CD4-positive, alpha-beta T cell treated with Interleukin-1 beta for 1 hour (primary cell): ENCODE data around the gene SIGLEC15.
A peak's percentile ranks its signal among the peaks of the same experiment; 100 is the strongest.
"Not testable (repeated sequence)": the region's sequence is repeated elsewhere in the genome, so short reads cannot be mapped to it uniquely, and the experiment has no call there.

Source experiments
- DNase-seq, 2 donors: peaks; one replicate each; pipeline ENCODE4 v3.0.0-alpha.2; 2020 to 2022

Gene SIGLEC15

GRCh38 chr18:45845410-45845809 is 19.9 kb downstream of the SIGLEC15 start:
- no peak for DNase-seq

- no peak for DNase-seq
These were observed 21.6 kb downstream of the SIGLEC15 start for GRCh38 chr18:45847119-45847518.

- DNase-seq = not testable (repeated sequence)
These were observed 23.2 kb downstream of the SIGLEC15 start for GRCh38 chr18:45848643-45849042.

DNA sequence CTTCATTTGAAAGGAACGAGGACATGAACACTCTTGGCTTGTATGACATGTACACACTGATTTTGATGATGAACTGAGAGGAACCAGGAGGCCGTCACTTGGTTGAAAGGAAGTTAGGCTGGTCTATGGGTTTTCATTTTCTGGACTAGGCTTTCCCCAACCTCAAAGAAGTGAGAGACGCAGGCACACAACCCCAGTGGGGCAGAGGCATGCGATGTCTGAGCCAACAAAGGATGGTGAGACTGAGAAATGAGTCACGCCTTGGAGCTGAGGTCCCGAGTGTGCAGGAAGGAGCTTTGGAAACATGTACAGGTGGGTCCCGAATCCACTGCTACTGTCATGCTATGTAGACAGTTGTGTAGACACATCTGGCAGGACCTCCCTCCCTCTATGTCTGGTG is 24.1 kb downstream of the SIGLEC15 start:
- DNase-seq = no peak

- no peak for DNase-seq
These were observed 24.5 kb downstream of the SIGLEC15 start for GRCh38 chr18:45850021-45850420.

DNA sequence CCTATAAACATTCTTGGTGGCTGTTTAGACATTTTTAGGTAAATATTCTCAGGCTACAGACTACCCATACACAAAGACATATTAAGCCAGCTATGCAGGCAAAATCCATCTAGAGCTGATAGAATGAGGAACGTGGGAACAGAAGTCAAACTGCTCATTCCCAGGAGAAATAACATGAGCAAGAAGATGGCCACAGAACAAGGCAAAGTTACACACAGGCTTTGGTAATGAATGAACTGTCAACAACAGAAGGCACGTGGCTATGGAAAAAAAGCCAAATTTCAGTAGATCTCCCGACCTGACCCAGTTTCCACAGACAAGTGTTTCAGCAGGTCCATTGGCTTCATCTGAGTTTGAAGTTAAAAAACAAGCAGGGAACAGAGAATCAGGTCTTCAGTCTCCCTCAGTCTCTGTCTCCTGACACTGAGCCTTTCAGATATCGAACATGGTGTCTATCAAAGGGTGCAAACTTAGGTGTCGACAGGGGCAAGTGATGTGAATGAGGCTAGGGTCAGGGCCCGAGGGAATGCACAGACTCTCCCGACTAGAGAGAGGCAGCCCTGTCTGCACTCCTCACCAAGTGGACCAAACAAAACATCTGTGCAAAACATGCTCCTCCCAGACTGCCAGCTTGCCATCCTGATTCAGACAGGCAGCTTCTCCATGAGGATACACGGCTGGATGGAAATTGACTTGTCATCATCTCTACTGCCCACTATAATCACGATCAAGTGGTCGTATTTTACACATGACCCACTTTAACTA is 25.9 kb downstream of the SIGLEC15 start:
- DNase-seq = no peak

DNA sequence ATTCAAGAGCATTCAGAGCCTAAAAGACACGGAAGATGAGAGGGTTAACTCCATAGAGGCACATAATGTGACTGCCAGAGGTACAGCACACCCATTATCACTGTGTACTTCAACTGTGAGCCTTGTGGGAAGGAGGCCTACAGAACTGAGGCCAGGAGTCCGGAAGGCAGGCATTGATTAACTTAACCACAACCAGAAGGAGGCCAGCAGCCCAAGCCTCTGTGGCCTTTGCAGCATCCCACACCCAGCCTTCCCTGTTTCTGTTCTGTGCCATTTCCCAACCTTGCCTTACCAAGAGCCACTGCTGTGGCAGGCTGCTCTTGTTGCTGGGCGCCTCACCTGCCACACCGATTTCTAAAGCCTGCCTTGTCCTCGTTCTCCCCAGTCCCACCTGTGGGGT is 27.2 kb downstream of the SIGLEC15 start:
- no peak for DNase-seq

- DNase-seq = no peak
These were observed 28.6 kb downstream of the SIGLEC15 start for GRCh38 chr18:45854036-45854586.

- DNase-seq = no peak
These were observed 31.1 kb downstream of the SIGLEC15 start for GRCh38 chr18:45856531-45856930.

- DNase-seq = no peak
These were observed 33.9 kb downstream of the SIGLEC15 start for GRCh38 chr18:45859334-45859733.

GRCh38 chr18:45860492-45860891 is 35.0 kb downstream of the SIGLEC15 start:
- DNase-seq = no peak

GRCh38 chr18:45860971-45861370 is 35.5 kb downstream of the SIGLEC15 start:
- no peak for DNase-seq

GRCh38 chr18:45861926-45862325 is 36.5 kb downstream of the SIGLEC15 start:
- DNase-seq = no peak

GRCh38 chr18:45863469-45863868 is 38.0 kb downstream of the SIGLEC15 start:
- DNase-seq = no peak

DNA sequence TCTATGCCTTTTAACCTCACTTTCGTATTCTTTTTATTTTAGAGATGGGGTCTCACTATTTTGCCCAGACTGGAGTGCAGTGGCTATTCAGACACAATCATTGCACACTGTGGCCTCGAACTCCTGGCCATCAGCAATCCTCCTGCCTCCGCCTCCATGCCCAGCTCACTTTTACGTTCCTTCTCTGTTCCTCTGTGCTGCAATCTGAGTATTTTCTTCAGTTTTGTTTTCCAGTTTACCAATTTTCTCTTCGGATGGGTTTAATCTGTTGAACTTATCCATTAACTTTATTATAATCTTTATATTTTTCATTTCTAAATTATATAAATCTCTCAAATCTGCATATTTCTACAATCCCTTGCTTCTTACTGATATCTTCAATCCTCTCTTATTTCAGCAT is 38.6 kb downstream of the SIGLEC15 start:
- no peak for DNase-seq

- DNase-seq = no peak
These were observed 40.0 kb downstream of the SIGLEC15 start for GRCh38 chr18:45865466-45865865.

DNA sequence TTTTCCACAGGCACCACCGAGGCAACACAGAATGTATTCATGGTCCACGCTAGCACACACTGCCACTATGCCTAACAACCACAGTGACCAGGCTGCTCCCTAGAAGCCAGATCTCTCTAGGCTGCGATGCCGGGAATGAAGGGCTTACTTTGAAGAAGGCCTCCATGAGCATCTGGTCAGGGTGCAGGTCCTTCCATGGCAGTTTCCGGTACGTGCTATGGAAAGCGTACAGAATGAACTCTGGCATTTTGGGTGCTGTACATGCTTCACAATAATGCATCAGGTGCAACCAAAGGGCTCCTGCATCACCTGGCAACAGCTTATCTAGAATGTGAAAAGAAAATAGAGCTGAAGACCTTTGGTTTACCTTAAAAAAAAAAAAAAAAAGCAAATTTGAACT is 44.9 kb downstream of the SIGLEC15 start:
- no peak for DNase-seq

GRCh38 chr18:45871431-45872084 is 46.1 kb downstream of the SIGLEC15 start:
- DNase-seq = no peak

- peak; percentile 42 to 59 for DNase-seq
These were observed 49.2 kb downstream of the SIGLEC15 start for GRCh38 chr18:45874491-45875184.

- DNase-seq = no peak
These were observed 50.7 kb downstream of the SIGLEC15 start for GRCh38 chr18:45876161-45876560.

DNA sequence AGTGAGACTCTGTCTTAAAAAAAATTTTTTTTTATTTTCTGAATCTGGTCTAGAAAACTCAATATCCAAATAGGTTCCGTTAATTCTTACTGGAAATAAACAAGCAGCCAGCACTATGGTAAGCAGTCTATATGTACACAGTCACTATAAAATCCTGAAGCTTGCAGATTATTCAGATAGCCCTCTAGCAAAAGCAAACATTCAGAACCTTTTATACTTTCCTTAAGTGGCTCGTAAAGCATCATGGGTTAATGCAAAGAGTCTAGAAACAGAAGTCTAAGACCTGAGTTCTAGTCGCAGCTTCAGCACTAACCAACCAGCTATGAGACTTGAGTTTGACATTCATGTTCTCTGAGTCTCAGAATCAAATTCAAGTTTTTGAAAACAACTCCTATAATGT is 51.9 kb downstream of the SIGLEC15 start:
- no peak for DNase-seq

GRCh38 chr18:45879681-45880655 is 54.5 kb downstream of the SIGLEC15 start:
- DNase-seq = peak; percentile 60 to 71
